GM12865 (cell line): ENCODE results near the gene UNC13A.

ENCODE experiments used
- DNase-seq: peaks from one replicate; pipeline ENCODE4 v3.0.0; 2010; ENCODE audit warnings: low read depth
- H3K4me3 ChIP-seq: 2 replicates; pipeline ENCODE4 v1.5.1; 2011; ENCODE audit warnings: mild to moderate bottlenecking, low read depth, low read length, control low read depth
- TF ChIP-seq, protein P1 (sequence below): IDR thresholded peaks from 2 replicates; pipeline ENCODE4 v1.5.1; 2011; ENCODE audit warnings: low read length, control low read depth, low read depth, inconsistent platforms; ENCODE audit not compliant: insufficient read depth; ENCODE audit errors: missing control alignments

Gene UNC13A

DNA sequence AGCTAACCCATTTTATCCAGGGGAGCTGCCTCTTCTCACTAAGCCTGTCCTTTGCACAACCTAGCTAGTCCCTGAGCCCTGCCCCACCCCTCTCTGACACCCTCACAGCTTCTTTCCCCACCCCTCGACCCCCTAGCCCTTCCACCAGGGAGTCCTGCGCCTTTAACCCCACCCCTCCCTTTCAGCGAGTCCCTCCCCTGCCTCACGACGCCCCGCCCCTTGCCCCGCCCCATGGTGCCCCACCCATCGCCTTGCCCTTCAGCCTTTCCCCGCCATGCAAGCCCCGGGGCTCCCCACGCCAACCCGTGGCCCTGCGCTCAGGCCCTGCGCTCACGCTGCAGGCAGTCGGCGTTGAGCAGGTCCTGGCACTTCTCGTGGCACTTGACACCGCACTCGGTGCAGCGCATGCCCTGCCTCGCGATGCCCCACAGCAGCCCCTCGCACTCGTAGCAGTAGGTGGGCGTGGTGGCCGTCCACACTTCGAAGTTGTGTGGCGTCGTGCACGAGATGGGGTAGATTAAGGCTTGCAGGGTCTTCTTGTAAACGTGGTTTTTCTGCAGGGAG, 40.0 kb downstream of the UNC13A start:
- TF ChIP-seq, protein P1, sequence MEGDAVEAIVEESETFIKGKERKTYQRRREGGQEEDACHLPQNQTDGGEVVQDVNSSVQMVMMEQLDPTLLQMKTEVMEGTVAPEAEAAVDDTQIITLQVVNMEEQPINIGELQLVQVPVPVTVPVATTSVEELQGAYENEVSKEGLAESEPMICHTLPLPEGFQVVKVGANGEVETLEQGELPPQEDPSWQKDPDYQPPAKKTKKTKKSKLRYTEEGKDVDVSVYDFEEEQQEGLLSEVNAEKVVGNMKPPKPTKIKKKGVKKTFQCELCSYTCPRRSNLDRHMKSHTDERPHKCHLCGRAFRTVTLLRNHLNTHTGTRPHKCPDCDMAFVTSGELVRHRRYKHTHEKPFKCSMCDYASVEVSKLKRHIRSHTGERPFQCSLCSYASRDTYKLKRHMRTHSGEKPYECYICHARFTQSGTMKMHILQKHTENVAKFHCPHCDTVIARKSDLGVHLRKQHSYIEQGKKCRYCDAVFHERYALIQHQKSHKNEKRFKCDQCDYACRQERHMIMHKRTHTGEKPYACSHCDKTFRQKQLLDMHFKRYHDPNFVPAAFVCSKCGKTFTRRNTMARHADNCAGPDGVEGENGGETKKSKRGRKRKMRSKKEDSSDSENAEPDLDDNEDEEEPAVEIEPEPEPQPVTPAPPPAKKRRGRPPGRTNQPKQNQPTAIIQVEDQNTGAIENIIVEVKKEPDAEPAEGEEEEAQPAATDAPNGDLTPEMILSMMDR = no peak
- H3K4me3 ChIP-seq = no peak overlapping the region
- DNase-seq = no peak

DNA sequence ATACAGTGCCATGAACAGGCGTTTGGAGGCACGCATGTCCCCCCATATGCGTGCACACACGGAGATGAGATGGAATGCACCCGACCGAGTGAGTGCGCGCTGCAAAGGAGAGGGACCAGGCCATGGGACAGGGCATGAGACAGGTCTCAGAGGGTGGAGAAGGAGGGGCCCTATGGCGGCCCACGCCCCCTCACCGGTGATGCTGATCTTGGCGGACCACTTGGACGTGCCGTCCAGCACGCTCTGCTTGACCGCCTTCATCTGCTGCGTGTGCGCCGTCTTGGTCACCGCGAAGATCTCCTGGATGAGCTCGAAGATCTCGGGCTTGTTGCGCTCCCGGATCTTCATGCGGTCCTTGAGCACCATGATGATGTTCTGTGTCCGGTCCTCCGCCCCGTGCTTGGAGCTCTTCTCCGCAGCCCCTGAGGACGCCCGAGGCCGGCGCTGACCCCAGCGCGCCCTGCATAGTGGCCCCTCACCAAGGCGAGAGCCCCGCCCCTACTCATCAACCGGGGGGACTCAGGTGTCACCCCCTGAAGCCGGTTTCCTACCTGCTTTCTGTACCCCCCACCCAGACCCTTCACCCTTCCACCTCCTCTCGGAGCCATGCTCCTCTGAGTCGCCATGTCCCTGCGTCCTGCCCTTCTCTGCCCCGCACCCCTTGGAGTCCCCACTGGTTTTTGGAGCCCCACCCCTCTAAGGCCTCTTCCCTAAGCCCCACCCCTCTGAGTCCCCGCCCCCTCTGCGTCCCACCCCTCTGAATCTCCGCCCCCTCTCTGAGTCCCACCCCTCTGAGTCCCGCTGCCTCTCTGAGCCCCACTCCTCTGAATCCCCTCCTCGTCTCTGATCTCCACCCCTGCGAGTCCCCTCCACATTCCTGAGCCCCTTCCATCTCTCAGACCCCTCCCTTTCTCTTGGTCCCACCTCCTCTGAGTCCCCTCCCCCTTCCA, 40.8 kb downstream of the UNC13A start:
- DNase-seq = no peak
- TF ChIP-seq, protein P1 = no peak
- no peak overlapping the region for H3K4me3 ChIP-seq

DNA sequence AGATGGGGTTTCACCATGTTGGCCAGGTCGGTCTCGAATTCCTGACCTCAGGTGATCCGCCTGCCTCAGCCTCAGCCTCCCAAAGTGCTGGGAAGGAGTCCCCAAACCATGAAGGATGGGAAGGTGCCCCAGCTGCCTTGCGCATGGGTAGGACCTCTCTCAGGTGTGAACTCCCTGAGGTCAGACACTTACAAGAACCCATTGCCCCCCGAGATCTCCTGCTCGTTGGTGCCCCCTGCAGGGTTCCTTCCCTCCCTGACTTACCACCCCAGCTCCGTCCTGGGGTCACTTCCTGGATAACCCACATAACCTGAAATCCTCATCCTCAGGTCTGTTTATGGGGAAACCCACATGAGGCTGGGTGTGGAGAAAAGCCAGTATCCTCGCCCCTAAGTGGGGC, 41.7 kb downstream of the UNC13A start:
- no peak overlapping the region for H3K4me3 ChIP-seq
- no peak for DNase-seq
- TF ChIP-seq, protein P1 = no peak

DNA sequence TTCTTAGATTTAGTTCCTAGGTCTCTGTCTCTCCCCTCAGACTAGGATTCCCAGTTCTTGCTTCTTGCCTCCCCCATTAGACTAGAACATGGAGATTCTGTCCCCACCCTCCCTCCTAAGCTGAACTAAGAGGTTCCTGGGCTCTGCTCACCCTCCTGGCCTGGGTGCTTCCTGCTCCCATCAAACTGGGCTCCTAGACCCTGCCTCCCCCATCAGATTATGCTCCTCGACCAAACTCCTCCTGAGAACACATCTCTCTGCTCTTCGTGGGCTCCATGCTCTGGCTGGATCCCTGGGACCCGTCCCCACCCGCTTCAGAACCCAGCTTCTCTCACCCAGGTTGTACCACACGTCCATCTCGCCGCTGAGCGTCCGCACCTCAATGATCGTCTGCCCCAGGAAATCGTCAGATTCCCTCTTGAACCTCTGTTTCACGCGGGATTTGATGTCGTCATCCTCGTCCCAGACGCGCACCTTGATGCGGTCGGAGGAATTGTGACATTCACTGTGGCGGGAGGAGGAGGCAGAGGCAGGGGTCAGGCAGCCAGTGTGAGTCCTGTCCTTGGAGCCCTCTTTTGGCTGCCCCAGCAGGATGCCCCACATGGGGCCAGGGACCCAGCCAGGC, 42.7 kb downstream of the UNC13A start:
- DNase-seq = no peak
- TF ChIP-seq, protein P1 = no peak
- no peak overlapping the region for H3K4me3 ChIP-seq

DNA sequence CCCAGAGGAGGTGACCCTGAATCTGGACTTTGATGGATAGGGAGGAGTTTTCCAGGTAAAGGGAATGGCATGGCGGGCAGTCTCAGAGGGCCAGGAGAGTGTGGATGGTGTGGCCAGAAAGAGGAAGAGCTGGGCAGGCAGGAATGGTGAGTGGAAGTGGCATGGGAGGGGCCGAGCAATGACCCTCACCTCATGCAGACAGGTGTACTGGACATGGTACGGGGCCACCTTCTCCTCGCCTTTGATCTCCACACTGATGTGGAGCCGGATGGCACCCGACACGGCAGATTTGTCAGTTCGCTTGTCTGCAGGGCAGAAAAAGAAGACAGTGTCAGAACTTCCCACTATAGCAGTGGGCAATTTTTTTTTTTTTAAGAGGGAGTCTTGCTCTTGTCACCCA, 45.5 kb downstream of the UNC13A start:
- no peak overlapping the region for H3K4me3 ChIP-seq
- TF ChIP-seq, protein P1 = no peak
- no peak for DNase-seq

DNA sequence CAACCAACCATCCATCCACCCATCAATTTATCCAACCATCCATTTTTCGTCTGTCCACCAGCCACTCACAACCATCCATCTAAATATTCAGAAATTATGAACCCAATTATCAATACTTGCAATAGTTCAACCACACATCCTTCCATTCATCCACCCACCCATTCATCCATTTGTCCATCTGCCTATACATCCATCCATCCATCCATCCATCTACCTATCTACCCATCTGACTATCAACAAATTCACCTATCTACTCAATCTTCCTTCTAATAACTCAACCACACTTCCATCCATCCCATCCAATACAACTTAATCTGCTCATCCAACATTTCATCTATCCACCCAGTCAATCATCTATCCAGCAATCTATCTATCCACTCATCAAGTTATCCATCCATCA, 46.3 kb downstream of the UNC13A start:
- TF ChIP-seq, protein P1 = no peak
- DNase-seq = no peak
- no peak overlapping the region for H3K4me3 ChIP-seq
